Inflammatory macrophage treated with lipopolysaccharide for 4 hours (primary cell): ENCODE data around the gene SPINK8.
"Not testable (repeated sequence)": the region's sequence is repeated elsewhere in the genome, so short reads cannot be mapped to it uniquely, and the experiment has no call there.

Source experiments
- DNase-seq: peaks from one replicate; pipeline ENCODE4 v3.0.0-alpha.2; 2020

The SPINK8 gene

DNA sequence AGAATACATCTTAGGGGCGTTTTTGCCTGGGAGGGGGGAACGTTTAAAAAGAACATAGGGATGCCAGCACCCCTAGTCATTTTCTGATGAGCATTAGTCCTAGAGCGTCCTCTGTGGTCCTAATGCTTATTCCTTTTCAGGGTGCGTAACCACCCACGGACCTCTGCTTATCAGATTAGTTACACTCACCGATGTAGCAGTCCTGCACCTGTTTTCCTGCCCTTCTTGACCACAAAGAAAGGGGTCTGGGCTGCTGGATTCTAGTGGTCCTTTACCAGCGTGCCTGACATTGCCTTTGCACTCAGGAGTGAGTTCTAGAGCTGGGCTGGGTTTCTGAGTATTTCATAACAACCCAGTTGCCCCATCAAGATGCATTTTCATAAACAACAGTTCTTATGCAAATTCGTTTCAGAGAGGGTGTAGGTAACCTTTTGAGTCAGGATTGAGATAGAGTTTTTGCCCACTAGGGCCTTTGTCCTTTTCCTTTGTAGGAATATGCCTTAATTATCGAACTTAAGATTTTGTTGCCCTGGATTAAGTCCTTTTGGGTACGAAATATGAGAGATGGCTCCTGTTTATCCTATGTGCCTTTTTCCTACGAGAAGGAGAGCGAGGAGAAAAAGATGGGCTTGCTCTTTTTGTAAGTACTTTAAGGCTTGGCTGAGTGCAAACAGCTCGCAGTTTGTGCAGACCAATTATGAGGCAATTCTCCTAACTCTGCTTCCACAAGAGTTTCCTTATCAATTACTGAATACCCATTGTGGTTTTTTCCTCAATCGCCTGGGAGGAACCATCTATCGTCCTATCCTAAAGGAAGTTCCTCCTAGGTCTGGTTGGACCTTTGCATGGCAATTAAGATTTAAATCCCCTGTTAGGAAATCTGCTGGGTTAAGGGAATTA lies at the start of gene SPINK8:
Gene SPINK8 (minus strand): TSS at position 316 of the 900 bp plus-strand sequence. CDS start 5,320 bp downstream, outside the sequence.
- peak; percentile 41 for DNase-seq

GRCh38 chr3:48372862-48373435 lies 39.5 kb upstream of the SPINK8 start:
- DNase-seq, result no peak

DNA sequence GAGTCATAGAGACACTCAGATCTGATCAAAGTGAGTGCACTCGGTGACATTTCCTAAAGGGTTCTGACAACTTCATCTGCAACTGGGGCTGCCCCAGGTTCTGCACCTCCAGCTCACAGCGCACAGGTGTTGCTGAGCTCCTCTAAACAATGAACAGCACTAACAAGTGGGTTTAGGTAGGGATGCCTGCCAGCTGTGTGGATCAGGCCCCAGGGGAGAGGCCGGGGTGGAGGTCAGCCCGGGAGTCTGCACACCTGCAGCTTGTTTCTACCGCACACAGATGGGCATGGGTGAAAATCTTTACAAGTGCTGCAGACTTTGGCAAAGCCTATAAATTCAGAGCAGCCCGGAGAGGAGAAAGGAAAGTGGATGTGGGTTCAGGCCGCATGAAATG lies 38.9 kb upstream of the SPINK8 start:
- no peak for DNase-seq

DNA sequence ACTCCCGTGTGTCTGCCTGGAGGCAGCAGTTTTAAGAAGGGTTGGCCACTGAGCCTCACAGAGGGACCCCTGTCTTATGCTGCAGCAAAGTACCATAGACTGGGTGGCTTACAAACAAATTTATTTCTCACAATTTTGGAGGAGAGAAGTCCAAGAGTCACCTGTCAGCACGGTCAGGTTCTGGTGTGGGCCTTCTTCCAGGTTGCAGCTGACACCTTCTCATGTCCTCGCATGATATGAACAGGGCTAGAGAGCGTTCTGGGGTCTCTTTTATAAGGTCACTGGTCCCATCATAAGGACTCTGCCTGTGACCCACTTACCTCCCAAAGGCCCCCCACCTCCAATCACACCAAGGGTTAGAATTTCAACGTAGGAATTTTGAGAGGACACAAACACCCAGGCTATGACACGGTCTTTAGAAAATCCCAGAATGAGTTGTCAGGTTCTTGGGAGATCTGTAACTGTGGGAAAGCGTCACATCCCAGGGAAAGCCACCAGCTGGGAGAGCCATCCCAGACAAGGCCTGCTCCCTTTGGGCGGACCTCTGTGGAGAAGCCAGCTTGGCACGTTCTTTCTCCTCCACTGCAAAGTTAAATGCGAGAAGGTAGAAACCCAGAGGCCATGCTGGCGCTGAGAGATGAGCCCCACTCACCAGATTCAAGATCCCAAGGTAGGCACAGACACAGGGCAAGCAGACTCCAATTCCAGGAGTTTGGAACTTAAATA lies 38.4 kb upstream of the SPINK8 start, which contains the start of gene FBXW12:
Gene FBXW12 (plus strand): TSS at position 569 of the 726 bp plus-strand sequence. CDS start 549 bp downstream, outside the sequence.
- DNase-seq, result no peak

DNA sequence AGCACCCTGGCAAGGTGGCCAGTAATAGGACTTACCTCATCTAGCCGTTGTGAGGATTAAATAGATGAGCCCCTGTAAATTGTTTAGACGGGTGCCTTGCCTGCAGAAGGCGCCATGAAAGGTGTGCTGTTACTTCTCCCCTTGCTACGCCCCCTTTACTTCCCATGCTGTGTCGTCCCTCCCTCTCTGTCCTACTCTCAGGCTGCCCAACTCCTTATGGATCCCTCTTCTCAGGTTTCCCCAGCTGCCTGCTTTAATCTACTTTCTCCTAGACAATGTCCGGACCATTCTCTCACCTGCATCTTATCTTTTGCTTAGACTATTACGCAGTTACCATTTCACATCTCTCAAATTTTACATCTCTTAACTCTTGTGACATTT lies 36.9 kb upstream of the SPINK8 start:
- DNase-seq, result no peak

DNA sequence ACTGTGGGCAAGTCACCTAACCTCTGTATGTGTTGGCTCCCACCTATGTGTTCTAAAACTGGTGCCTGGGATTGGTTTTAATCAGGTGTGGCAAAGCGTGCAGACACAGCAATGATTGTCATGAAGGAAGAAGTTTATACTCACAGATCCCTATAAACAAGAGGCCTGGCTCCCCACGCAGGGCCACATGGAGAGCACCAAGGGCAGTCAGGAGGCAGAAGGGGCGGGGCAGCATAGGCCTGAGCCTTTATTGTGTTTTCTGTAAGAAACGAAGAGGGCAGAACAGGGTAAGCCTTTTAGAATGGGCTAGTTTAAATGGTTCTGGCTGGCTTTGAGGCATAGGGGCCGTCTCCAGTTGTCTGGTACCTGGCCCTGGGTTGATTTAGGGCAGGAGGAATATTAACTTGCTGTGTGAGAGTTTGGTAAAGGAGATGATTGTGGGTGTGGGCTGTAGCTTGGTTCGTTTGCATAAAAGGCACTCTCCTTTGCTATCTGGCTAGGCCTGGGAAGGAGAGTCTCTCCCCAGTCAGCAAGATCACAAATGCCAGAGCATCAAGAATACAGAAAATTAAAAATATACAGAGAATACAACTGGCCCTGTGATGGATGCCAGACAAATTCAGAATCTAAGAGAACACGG lies 36.4 kb upstream of the SPINK8 start:
- no peak for DNase-seq

- DNase-seq, result no peak
Observed at GRCh38 chr3:48367201-48367600, 33.7 kb upstream of the SPINK8 start.

- no peak for DNase-seq
Observed at GRCh38 chr3:48364840-48365239, 31.4 kb upstream of the SPINK8 start.

GRCh38 chr3:48361928-48362327 lies 28.5 kb upstream of the SPINK8 start:
- no peak for DNase-seq

GRCh38 chr3:48356419-48356818 lies 23.0 kb upstream of the SPINK8 start:
- no peak for DNase-seq

- DNase-seq, result no peak
Observed at GRCh38 chr3:48353987-48354386, 20.5 kb upstream of the SPINK8 start.

- no peak for DNase-seq
Observed at GRCh38 chr3:48352546-48352945, 19.1 kb upstream of the SPINK8 start.

DNA sequence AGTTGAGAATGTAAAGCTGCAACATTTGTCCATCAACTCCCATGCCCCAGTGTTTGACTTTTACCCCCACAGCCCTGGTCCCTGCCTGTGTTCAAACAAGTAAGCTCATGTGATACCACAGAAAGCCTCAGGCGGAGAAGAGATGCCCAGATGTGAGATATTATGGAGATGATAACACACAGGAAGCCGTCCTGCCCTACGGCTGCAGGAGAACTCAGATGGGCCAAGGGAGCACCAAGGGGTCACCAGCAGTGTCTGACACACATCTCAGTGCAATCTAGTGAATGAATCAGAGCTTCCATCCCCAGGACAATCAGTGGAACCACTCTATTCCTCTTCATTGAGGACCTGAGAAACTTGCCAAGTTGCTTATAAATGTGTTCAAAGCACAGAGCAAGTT lies 14.0 kb upstream of the SPINK8 start:
- no peak for DNase-seq

DNA sequence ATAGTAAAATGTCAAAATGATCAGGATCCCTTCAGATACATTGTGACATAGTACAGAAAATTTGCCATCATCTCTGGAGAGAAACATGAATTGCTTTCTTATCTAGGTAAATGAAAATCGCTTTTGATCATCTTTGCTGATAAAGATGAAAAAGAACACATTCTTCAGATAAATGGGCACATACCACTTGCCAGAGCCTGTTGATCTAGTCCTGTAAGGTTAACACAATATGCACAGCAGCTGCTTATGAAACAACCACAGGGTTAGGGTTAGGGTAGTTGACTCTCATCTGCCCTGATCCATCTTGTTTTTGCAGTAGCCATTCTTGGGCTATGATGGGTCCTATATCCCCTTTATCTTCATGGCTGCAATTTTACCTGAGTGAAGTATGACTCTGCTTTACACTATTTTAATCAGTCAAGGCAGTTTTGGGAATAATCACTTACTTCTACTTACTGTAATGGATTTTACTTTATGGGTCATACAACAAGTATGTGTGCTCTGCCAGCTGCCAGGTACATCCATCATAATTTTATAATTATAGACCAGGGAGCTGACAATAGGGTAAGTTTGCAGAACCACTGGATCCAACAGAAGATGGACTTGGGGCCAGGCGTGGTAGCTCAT lies 12.6 kb upstream of the SPINK8 start:
- DNase-seq, result no peak

GRCh38 chr3:48344867-48345507 lies 11.5 kb upstream of the SPINK8 start:
- DNase-seq, result no peak

DNA sequence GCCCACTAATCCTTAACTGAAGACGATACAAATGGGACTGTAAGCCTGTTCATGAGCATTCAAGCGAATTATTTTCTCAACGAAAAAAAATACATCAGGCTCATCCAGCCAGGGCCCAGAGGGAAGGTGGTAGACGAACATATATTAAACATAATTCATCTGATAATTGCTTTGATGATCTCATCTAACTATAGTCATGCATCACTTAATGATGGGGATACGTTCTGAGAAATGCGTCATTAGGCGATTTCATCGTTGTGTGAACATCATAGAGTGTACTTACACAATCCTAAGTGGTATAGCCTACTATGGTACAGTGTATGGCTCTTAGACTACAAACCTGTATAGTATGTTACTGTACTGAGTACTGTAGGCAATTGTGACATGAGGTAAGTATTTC lies 10.0 kb upstream of the SPINK8 start:
- no peak for DNase-seq

DNA sequence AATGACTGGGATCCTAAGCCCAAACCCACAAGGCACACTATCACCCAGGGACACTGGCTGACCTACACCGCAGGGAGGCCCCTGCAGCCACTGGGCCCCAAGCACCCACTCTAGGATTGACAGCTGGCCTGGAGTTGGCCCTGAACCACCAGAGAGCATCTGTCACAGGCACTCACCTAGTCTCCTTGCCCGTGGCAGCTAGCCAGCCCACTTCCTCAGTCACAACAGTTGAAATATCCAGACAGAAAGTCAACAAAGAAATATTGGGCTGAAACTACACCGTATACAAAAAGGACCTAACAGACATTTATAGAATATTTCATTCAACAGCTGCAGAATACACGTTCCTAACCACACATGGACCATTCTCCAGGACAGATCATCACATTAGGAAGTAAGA lies 5.2 kb upstream of the SPINK8 start:
- DNase-seq, result no peak

- DNase-seq, result not testable (repeated sequence)
Observed at GRCh38 chr3:48337536-48337935, 4.1 kb upstream of the SPINK8 start.

DNA sequence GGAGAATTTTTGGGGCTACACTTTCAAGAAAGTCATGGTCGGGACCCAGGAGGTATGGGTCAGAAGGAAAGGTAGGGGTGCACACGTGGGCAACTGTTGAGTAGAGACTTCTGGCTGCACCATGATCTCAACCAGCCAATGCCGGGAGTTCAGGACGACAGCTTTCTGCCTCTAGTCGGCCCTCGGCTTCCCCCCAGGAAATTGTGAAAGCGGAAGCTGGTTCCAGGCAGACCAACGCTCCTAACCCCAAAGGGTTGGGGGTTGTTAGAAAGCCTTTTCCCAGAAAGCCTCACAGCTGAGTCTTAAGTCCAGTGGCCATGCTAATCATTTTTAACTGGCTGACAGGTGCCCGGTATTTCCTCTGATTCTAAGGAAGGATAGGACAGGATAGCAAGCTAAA lies 1.8 kb upstream of the SPINK8 start:
- DNase-seq, result peak; percentile 23

DNA sequence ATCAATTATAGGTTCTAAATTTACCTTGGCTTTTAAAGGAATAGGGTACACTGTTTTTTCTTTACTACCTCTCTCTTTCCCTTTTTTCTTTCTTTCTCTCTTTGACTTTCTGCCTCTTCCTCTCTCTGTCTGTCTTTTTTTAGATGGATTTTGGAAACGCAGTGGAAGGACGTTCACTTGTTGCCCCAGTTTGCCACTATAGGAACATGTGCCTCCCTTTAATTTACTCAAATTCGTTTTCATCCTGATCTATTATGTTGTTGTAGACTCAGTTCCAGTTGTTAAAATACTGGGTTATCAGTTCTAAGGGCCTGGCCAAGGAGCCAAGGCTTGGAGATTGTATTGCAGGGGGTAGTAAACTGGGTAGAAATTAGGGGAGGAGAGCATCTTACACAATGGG lies 1.1 kb upstream of the SPINK8 start:
- DNase-seq, result no peak

DNA sequence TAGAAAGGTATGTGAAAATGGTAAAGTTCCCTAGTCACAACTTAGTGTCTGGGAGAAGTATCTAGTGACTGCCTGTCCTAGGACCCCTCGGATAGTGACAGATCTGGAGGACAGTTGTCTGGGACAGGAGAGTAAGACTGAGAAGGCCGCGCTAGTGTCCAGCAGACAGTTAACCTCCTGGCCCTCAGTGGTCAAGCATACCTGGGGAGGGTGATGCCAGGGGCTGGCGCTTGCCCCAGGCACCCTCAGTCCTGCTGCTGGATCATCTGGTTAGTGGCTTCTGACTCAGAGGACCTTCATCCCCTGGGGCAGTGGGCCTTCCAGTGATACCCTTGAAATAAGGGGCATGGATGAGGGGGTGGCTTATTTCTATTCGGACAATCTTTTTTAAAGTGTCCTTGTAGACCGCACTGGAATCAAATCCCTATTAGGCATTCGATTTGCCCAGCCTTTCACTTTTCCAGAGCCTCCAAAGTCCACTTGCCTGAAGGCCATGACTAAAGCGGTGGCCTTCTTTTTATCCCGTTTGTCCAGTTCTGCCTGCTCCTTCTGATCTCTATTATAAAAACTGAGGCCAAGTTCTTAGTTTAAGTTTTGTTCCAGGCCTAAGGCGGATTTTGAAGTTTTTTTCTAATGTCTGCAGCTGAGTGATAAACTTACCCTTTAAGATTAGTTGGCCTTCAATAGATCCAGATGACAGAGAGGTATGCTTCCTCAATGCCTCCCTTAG lies 1.6 kb downstream of the SPINK8 start:
- DNase-seq, result not testable (repeated sequence)
